Hepatocyte (in vitro differentiated cells): ENCODE data around the gene ANKRD2. TPM values are rescaled to one million over a fixed set of nuclear protein-coding genes. Genes with fewer than 3 reads are reported as not detected.

Source experiments
- DNase-seq: peaks from one replicate; pipeline ENCODE4 v3.0.0-alpha.2; 2016; ENCODE audit warnings: low spot score
- H2AFZ ChIP-seq: fragments of 200-600 bp; sonication (generic); 2 replicates; pipeline ENCODE4 v1.6.0; 2016; ENCODE audit warnings: antibody characterized with exemption, mild to moderate bottlenecking
- H3K27ac ChIP-seq: fragments of 200-600 bp; sonication (generic); 2 replicates; pipeline ENCODE4 v1.5.1; 2016; ENCODE audit warnings: mild to moderate bottlenecking
- H3K27me3 ChIP-seq: fragments of 200-600 bp; sonication (generic); 2 replicates; pipeline ENCODE4 v1.6.1; 2016
- H3K36me3 ChIP-seq: fragments of 200-600 bp; sonication (generic); replicated peaks from 2 replicates; pipeline ENCODE4 v1.5.1; 2016; ENCODE audit warnings: low read depth; ENCODE audit not compliant: insufficient read depth
- H3K4me1 ChIP-seq: fragments of 200-600 bp; sonication (generic); 2 replicates; pipeline ENCODE4 v1.5.1; 2016; ENCODE audit warnings: mild to moderate bottlenecking, moderate library complexity; ENCODE audit not compliant: insufficient read depth
- H3K4me2 ChIP-seq: fragments of 200-600 bp; sonication (generic); 2 replicates; pipeline ENCODE4 v1.6.0; 2016
- H3K4me3 ChIP-seq: fragments of 200-600 bp; sonication (generic); 2 replicates; pipeline ENCODE4 v1.5.1; 2016; ENCODE audit warnings: mild to moderate bottlenecking
- H3K79me2 ChIP-seq: fragments of 200-600 bp; sonication (generic); 2 replicates; pipeline ENCODE4 v1.6.0; 2017; ENCODE audit warnings: mild to moderate bottlenecking
- H3K9me2 ChIP-seq: fragments of 200-600 bp; sonication (generic); replicated peaks from 2 replicates; pipeline ENCODE4 v1.6.0; 2017; ENCODE audit warnings: mild to moderate bottlenecking; ENCODE audit not compliant: insufficient read depth
- H3K9me3 ChIP-seq: fragments of 200-600 bp; sonication (generic); 2 replicates; pipeline ENCODE4 v1.5.1; 2016; ENCODE audit warnings: low read depth, mild to moderate bottlenecking
- H4K20me1 ChIP-seq: fragments of 200-600 bp; sonication (generic); 2 replicates; pipeline ENCODE4 v1.6.0; 2016; ENCODE audit warnings: mild to moderate bottlenecking; ENCODE audit not compliant: insufficient read depth, poor library complexity, severe bottlenecking
- CTCF ChIP-seq: fragments of 200-600 bp; sonication (generic); IDR thresholded peaks from 2 replicates; pipeline ENCODE4 v1.5.1; 2016; ENCODE audit warnings: antibody characterized with exemption, mild to moderate bottlenecking; ENCODE audit not compliant: poor library complexity
- EZH2 ChIP-seq: fragments of 200-600 bp; sonication (generic); IDR thresholded peaks from 2 replicates; pipeline ENCODE4 v1.6.1; 2016; ENCODE audit warnings: antibody characterized with exemption, mild to moderate bottlenecking, borderline replicate concordance
- EZH2phosphoT487 ChIP-seq: fragments of 200-600 bp; sonication (generic); IDR thresholded peaks from one replicate; pipeline ENCODE4 v1.6.1; 2018; ENCODE audit warnings: antibody characterized with exemption, mild to moderate bottlenecking, low read depth, moderate library complexity; ENCODE audit not compliant: unreplicated experiment, severe bottlenecking
- WGBS: methylation state at CpG from one replicate; pipeline ENCODE4 v1.1.6; 2016; ENCODE audit warnings: low lambda C conversion rate; ENCODE audit errors: missing lambda C conversion rate; 5-methylcytosine and 5-hydroxymethylcytosine counted together
- polyA plus RNA-seq: library from polyadenylated mRNA; unstranded; fragments of >200 nt; fragmentation: Nextera tagmentation; extraction: Ambion mirVana; gene quantifications from 2 replicates; pipeline ENCODE4 v1.2.1, GENCODE V29; 2016
- total RNA-seq: library from RNA; depleted of rRNA; stranded (reverse); fragments of >200 nt; gene quantifications from 2 replicates; pipeline ENCODE4 v1.2.3, GENCODE V29; 2014

ANKRD2 gene
- total and polyA plus RNA-seq, 2 experiments from 2014 or later: not detected

GRCh38 chr10:97590082-97590747 is 17.6 kb downstream of the ANKRD2 start:
- H3K4me2 ChIP-seq: no peak overlapping the region
- H3K79me2 ChIP-seq: no peaks in the 10 kb centered on the region
- H3K36me3 ChIP-seq: no peaks in the 10 kb centered on the region
- no peak overlapping the region for H3K4me3 ChIP-seq
- H3K9me2 ChIP-seq: no peaks in the 10 kb centered on the region
- DNase-seq: no peak
- no peaks in the 10 kb centered on the region for H3K27me3 ChIP-seq
- H3K9me3 ChIP-seq: no peaks in the 10 kb centered on the region
- no peak for TF ChIP-seq CTCF
- TF ChIP-seq EZH2: no peak
- TF ChIP-seq EZH2phosphoT487: no peak
- 95% methylated on average over 15 of the region's 15 CpGs for WGBS
- H3K27ac ChIP-seq: no peak overlapping the region
- H3K4me1 ChIP-seq: no peaks in the 10 kb centered on the region
- H4K20me1 ChIP-seq: no peaks in the 10 kb centered on the region
- H2AFZ ChIP-seq: no peak overlapping the region

GRCh38 chr10:97590748-97591495 is 18.3 kb downstream of the ANKRD2 start:
- no peak overlapping the region for H3K4me3 ChIP-seq
- TF ChIP-seq EZH2 (no peak), EZH2phosphoT487 (no peak), CTCF (no peak)
- no peak overlapping the region for H3K27ac ChIP-seq
- DNase-seq: no peak
- H3K9me3 ChIP-seq: no peaks in the 10 kb centered on the region
- no peaks in the 10 kb centered on the region for H3K79me2 ChIP-seq
- no peaks in the 10 kb centered on the region for H3K27me3 ChIP-seq
- H3K36me3 ChIP-seq: no peaks in the 10 kb centered on the region
- H3K4me1 ChIP-seq: no peaks in the 10 kb centered on the region
- H3K4me2 ChIP-seq: no peak overlapping the region
- 80% methylated on average over 5 of the region's 5 CpGs for WGBS
- H3K9me2 ChIP-seq: no peaks in the 10 kb centered on the region
- no peaks in the 10 kb centered on the region for H4K20me1 ChIP-seq
- H2AFZ ChIP-seq: no peak overlapping the region

DNA sequence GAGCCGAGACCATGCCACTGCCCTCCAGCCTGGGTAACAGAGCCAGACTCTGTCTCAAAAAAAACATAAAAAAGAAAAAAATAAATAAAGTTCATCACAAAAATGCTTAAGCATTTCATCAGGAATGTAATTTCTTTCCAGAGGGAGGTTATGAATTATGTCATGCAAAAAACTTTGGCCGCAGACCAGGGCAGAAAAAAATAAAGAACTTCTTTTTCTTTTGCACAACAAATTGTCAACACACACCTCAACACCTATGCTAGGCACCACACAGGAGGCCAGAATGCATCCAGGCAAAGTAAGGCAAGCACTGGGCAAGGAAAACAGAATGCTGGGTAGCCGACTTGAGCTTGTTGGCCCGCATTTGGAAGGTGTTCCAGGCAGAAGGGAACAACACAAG is 20.8 kb downstream of the ANKRD2 start:
- Histone ChIP-seq H3K4me1 (no peaks in the 10 kb centered on the region), H3K9me3 (no peaks in the 10 kb centered on the region), H3K27me3 (no peaks in the 10 kb centered on the region), H3K36me3 (no peaks in the 10 kb centered on the region), H2AFZ (no peak overlapping the region), H4K20me1 (no peaks in the 10 kb centered on the region), H3K79me2 (no peaks in the 10 kb centered on the region), H3K9me2 (no peaks in the 10 kb centered on the region), H3K4me2 (no peak overlapping the region), H3K4me3 (no peak overlapping the region), H3K27ac (no peak overlapping the region)
- WGBS: 97% methylated on average over 4 of the region's 4 CpGs
- TF ChIP-seq CTCF (no peak), EZH2phosphoT487 (no peak), EZH2 (no peak)
- DNase-seq: no peak
